GM18508 (cell line): ENCODE results near the gene SERTAD1.
"Not testable (repeated sequence)": the region's sequence is repeated elsewhere in the genome, so short reads cannot be mapped to it uniquely, and the experiment has no call there.

ENCODE experiments used
- ATAC-seq: cut with Tn5 transposase; IDR thresholded peaks from one replicate; pipeline ENCODE4 v1.9.1; 2021; ENCODE audit warnings: moderate number of reproducible peaks; ENCODE audit not compliant: insufficient read depth, unreplicated experiment

Gene SERTAD1, protein sequence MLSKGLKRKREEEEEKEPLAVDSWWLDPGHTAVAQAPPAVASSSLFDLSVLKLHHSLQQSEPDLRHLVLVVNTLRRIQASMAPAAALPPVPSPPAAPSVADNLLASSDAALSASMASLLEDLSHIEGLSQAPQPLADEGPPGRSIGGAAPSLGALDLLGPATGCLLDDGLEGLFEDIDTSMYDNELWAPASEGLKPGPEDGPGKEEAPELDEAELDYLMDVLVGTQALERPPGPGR

DNA sequence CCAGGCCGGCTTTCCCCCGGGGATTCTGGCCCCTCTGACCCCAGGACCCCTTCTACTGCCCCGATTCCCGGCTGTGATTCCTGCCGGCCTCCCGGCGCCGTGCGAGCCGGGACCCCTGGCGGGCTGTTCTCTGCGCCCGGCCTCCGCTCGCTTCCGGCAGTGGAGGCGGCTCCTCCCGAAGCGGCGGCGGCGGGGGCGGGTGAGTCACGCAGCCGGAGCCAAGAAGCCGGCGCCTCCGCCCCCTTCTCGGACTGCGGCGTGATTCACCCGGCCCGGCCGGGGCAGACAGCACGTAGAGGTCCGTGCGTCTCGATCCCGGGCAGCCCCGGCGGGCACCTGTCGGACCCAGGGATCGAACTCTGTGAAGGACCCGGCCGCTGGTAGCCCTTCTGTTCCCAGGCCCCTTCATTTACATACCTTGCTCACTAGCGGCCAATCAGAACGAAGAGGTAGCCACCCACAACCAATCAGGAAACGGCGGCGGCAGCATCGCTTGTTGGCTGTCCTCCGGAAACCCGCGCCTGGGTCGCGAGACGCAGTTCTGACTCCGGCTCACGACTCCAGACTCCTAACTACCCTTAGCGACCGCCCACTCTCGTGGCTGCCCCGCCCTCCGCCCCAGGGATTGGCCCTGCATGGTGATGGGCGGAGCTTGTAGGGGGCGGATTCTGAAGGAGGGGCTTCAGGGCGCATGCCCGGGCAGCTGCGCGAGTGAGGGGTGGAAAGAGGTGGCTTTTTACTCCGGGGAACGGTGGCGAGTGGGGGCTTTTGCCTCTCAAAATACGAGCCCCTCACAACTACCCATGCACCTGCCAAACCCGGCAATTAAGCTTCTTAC is at the start of gene SERTAD1:
SERTAD1 (minus strand) TSS at position 543 of the 838 bp plus-strand sequence. CDS start 2,446 bp downstream, outside the sequence.
- ATAC-seq, result peak; percentile 67

DNA sequence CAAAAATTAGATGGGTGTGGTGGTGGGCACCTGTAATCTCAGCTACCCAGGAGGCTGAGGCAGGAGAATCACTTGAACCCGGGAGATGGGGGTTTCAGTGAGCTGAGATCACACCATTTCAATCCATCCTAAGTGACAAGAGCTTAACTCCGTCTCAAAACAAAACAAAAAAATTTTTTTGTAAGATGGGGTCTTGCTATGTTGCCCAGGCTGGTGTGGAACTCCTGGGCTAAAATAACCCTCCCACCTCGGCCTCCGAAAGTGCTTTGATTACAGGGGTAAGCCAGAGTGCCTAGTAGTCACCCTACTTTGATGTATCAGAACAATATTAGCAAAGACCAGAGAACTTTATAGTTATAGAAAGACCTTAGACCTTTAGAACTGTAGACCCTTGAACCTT is 48.9 kb upstream of the SERTAD1 start:
- no peak for ATAC-seq

DNA sequence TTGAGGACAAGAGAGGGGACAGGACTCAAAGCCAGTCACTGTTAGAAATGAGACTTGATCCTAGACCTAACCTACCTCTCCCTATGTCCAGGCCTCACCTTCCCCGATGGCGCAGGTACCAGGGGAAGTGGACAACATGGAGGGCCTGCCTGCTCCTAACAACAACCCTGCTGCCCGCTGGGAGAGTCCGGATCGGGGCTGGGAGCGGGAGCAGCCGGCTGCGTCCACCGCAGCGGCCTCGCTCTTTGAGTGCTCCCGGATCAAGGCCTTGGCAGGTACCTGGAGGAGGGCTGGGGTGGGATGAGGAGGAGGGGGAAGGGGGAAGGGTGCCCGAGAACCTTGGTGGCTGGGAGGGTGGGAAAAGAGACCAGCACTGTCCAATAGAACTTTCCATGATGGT is 46.7 kb upstream of the SERTAD1 start:
- ATAC-seq, result no peak

DNA sequence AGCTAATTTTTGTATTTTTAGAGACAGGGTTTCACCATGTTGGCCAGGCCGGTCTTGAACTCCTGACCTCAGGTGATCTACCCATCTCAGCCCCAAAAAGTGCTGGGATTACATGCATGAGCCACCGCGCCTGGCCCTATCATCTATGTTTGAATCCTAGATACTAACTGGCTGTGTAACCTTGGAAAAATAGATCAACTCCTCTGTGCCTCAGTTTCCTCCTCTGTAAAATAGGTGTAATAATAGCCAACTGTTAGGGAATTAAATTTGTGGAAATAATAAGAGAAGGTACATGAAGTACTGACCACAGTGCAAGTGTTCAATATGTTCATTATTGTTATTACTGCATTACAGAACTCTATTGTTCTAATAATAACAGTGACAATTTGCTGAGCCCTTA is 45.3 kb upstream of the SERTAD1 start:
- no peak for ATAC-seq

DNA sequence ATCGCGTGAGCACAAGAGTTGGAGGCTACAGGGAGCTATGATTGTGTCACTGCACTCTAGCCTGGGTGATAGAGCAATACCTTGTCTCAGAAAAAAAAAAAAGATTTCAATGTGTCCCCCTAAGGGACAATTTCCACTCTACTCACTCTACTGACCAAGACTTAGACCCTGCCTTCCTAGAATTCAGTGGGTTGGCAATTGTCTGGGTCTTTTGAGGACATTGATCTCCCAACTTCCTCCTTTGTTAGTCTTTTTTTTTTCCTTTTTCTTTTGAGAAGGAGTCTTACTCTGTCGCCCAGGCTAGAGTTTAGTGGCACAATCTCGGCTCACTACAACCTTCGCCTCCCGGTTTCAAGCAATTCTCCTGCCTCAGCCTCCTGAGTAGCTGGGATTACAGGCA is 43.2 kb upstream of the SERTAD1 start:
- no peak for ATAC-seq

DNA sequence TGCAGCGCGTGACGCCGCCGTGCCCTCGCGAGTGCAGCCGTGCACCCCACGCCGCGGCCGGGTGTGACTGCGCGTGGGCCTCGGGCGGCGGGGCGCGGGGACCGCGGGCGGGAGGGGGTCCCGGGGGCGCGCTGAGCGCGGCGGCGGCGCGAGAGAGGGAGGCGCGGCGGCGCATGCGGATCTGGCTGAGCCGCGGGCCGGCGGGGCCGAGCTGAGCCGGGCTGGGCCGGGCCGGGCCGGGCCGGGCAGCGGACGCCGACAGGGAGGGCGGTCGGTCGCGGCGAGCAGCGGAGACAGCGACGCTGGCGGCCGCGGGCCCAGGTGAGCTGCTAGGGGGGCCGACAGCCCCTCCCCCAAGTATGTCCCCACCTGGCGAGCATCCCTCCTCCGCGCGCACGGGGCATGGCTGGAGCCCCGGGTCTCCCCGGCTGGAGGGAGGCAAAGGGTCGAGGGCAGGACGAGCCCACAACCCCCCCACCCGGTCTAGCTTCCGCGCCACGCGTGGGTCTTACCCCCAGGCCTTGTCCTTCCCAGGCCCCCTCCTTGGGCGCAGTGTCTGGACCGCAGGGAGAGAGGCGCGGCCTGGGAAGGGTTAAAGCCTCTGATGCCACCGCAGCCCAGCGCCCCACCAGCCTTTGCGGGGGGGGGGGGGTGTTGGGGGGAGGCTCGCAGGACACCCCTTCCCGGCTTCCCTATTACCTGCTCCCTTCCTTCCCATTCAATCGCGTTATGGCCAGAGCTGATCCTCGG is 41.4 kb upstream of the SERTAD1 start, which contains the start of gene SPTBN4:
SPTBN4 (plus strand) TSS at position 17 of the 750 bp plus-strand sequence. CDS start 5,621 bp downstream, outside the sequence.
- no peak for ATAC-seq

DNA sequence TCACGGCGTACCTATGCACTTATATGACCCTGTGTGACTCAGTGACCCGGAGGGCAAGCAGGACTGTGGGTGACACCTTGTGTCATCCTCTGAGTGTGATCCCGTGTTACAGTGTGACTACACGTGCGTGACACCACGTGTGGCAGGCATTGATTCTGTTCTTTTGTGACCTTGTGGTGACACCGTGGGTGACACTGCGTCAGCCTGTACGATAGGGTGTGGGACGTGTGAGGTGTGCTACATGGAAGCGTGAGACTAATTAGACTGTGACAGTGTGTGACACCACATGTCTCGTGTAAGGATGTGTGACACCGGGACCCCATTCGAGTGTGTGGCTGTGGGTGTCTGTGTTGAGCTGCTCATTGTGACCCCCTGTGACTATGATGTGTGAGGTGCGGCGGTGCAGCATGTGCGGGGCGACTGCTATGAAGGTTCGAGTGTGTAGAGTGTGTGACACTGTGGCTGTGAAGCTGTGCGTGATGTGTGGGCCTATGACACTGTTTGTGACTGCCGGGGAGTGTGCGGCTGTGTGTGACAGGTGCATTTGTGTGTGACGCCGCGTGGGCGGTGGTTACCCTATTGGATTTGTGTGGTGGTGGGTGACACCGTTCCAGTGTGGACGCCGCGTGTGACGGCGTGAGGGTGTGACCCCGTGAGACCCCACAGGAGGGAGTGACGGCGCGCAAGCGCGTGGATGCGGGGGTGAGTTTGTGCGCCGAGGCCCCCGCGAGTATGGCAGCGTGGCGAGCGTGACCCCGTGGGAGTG is 40.6 kb upstream of the SERTAD1 start:
- ATAC-seq, result no peak

DNA sequence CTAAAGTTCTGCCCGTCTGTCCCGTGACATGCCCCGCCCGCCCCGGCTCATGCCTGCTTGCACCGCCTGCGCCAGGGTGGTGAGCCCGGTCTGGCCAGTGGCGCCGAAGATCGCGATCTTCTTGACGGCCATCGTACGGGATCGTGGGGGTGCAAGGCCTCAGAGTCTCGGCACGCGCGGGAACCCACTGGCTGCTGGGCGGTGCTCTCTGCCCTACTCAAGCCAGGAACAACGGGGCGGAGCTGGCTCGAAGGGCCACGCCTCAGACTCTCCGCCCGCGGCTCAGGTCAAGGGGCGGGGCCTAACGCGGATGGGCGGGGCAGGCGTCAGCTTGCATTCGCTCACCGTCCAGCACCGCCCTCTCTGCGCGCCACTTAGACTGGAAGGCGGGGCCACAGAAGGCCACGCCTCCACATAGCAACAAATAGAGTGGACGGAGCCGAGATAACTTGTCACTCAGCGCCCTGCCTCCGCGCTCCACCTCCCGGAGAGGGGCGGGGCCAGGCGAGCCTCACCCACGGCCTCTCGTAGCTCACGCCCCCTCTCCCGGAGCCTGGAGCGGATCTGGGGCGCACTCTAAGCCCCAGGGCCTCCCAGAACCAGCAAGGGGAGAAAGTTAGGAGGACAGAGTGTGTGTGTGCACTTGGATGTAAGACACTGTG is 39.9 kb upstream of the SERTAD1 start, which contains the start of gene BLVRB:
BLVRB (minus strand) TSS at position 189 of the 662 bp plus-strand sequence; CDS start at position 132, 57 bp downstream.
- ATAC-seq, result peak; percentile 60

DNA sequence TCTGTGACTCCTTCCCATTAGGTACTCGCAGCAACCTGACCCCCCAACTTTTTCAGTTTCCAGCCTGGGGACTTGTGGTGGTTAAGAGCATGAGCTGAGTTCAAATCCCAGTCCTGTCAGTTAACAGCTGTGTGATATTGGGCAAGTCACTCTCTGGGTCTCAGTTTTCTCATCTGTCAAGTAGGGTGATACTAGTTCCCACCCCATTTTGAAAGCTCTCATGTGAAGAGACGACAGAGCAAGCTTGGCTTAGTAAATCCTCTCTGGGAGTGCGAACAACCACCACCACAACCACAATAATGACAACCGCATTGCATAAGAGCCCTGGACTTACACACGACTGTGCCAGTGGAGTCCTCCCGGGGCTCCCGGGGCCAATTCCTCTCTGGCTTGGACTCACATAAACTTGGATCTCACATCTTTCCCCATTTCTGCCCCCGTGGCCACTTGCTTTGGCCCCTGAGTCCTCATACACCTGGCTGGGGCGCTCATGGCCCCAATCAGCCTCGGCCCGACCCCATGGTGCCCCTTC is 39.3 kb upstream of the SERTAD1 start:
- no peak for ATAC-seq

DNA sequence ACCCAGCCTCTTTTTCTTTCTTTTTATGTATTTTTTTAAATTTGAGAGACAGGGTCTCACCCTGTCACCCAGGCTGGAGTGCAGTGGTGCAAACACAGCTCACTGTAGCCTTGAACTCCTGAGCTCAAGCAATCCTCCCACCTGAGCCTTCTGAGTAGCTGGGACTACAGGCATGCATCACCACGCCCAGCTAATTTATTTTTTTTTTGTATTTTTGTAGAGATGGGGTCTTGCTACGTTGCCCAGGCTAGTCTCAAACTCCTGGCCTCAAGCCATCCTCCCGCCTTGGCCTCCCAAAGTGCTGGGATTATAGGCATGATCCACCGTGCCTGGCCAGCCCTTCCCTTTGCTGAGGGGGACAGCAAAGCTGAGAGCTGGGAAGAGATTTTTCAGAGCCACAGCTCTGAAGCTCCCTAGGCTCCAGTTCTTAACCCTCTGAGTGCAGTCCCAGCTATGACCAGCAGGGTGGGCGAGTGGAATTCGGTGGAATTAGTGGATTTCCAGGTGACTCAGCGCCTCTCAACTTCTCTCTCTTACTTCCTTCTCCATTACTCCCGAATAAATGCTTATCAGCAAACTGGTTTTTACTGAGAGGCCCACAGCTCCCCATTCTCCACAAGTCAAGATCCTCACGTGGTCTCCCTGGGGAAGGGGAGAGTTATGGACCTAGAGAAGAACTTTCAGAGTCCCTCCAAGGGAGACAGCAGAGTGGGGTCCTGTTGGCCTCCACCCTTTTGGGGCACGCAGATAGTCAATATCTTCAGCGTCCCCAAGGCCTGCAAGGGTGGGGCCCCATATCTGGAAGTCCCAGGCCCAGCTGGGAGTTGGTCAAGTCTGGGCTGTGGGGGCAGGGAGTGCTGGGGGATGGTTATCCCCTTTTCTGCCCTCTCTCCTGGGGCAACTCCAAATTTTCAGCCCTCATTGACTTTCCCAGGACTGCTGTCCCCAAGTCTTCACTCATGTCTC is 38.5 kb upstream of the SERTAD1 start:
- ATAC-seq, result no peak

DNA sequence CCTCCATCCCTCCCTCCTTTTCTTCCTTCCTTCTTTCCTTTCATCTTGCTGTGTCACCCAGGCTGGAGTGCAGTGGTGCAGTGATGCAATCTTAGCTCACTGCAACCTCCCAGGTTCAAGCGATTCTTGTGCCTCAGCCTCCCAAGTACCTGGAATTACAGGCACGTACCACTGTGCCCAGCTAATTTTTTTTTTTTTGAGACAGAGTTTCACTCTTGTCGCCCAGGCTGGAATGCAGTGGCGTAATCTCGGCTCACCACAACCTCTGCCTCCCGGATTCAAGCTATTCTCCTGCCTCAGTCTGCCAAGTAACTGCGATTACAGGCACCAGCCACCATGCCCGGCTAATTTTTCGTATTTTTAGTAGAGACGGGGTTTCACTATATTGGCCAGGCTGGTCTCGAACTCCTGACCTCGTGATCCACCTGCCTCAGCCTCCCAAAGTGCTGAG is 37.8 kb upstream of the SERTAD1 start:
- not testable (repeated sequence) for ATAC-seq

DNA sequence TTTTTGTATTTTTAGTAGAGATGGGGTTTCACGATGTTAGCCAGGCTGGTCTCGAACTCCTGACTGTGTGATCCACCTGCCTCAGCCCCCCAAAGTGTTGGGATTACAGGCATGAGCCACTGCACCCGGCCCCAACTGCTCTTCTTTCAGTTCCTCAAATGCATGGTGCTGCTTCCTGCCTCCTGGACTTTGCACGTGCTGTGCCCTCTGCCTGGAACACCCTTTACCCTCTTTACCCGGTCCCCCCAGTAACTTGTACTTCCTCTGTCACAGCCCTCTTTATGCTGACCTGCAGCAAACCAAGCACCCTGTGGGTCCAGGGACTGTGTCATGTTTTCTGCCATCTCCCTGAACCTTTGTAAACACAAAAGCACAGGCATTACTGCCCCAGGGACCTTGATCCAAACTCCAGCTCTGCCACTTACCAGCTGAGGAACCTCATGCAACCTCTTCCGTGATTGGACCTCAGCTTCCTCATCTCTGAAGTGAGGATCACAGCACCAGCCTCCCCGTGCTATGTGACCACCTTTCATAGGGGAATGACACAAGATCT is 36.0 kb upstream of the SERTAD1 start:
- ATAC-seq, result no peak

DNA sequence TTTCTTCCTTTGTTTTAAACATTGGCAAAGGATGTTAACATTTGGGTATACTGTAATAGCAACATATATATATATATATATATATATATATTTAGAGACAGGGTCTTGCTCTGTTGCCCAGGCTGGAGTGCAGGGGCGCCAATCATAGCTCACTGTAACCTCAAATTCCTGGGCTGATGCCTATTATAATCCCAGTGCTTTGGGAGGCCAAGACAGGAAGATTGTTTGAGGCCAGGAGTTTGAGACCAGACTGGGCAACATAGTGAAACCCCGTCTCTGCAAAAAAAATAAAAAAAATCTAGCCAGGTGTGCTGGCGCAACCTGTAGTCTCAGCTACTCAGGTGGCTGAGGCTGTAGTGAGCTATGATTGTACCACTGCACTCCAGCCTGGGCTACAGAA is 34.4 kb upstream of the SERTAD1 start:
- no peak for ATAC-seq

DNA sequence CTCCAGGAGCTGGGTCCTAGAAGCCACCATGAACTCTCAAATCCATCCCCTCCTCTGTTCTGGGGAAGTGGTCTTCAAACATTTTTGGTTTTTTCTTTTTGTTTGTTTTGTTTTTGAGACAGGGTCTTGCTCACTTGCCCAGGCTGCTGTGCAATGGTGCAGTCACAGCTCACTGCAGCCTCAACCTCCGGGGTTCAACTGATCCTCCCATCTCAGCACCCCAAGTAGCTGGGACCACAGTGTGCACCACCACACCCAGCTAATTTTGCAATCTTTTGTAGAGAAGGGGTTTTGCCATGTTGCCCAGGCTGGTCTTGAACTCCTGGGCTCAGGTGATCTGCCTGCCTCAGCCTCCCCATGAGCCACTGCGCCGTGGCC is 32.8 kb upstream of the SERTAD1 start:
- no peak for ATAC-seq

DNA sequence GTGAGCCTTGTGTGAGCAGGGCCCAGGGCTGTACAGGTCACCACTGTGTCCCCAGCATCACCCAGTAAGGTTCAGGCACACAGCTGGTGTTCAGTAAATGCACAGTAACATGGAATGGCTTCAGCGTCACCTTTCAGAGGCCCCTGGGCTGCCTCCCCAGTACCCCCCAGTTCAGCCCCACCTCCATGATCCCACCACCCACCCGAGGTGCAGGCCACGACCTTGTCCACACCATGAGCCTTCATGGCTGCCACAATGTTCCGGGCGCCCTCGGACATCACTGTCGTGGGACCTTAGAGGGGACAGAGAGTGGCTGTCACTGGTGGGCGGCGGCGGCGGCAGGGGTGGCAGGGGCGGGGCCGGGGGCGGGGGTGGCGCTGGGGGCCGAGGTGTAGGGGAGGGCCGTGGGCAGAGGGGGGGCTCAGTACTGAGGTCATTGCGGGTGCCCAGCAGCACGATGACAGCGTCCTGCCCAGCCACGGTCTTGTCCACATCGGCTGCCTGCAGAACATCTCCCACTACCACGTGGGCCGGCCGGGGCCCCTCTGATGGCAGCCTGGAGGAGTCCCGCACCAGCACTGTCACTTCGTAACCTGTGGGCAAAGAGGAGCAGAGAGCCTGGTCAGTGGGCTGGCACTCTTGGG is 32.3 kb upstream of the SERTAD1 start:
- ATAC-seq, result no peak

DNA sequence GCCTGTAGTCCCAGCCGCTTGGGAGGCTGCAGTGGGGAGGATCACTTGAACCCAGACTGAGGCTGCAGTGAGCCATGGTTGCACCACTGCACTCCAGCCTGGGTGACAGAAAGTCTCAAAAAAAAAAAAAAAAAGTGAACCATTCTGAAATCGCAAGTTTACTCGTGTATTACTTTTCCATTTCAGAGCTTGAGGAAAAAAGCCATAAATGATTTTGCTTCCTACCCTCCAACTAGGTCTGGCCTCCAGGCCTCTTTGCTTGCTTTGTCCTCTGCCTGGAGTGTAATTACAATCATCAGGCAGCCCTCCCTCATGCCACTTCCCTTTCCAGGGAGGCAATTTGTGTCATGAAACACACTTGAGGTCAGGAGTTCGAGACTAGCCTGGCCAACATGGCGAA is 31.3 kb upstream of the SERTAD1 start:
- ATAC-seq, result no peak

DNA sequence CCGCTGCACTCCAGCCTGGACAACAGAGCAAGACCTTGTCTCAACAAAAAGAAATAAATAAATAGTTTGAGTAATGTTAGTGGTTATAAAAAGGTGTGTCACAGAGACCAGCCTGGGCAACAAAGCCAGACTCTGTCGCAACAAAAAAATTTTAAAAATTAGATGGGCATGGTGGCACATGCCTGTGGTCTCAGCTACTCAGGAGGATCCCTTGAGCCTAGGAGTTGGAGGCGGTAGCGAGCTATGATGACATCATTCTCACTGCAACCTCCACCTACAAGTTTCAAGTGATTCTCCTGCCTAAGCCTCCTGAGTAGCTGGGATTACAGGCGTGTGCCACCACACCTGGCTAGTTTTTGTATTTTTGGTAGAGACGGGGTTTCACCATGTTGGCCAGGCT is 28.2 kb upstream of the SERTAD1 start:
- ATAC-seq, result not testable (repeated sequence)
